SU-DHL-6 (cell line): Measurements from ENCODE around the gene EPHA4.

Source experiments
- CTCF ChIP-seq: fragments of 200-600 bp; sonication (generic); IDR thresholded peaks from one replicate; pipeline ENCODE4 v1.5.1; 2017; ENCODE audit warnings: antibody characterized with exemption, mild to moderate bottlenecking, low read length, moderate library complexity; ENCODE audit not compliant: insufficient read depth, poor library complexity, severe bottlenecking
- EZH2phosphoT487 ChIP-seq: fragments of 200-600 bp; sonication (generic), shearing (Covaris generic); conservative IDR thresholded peaks from 2 replicates; pipeline ENCODE4 v1.6.1; 2018; ENCODE audit warnings: mild to moderate bottlenecking, antibody characterized with exemption, low read length, moderate library complexity, mixed read lengths

DNA sequence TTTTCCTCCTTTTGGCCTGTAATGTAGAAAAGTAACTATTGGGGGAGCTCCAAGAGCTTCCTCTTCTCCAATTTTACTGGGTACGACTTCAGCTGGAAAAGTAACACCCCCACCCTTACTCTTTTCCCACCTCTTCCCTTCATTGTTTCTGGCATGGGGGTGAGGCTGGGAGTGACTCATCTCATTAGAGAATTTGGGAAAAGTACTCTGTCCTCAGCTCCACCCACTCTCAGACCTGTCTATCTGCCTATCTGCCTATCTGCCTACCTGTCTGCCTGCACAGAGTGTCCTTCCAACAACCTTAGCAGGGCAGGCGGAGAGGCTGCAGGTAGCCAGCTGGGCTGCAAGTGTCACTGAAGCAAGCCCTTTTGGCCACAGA, 93.6 kb downstream of the EPHA4 start:
- no peak for TF ChIP-seq CTCF
- TF ChIP-seq EZH2phosphoT487 = no peak
